Tibial nerve (tissue), 4 donors: ENCODE data around the gene DMBT1. TPM values are rescaled to one million over a fixed set of nuclear protein-coding genes. Genes with fewer than 3 reads are reported as not detected.
"Not testable (repeated sequence)": the region's sequence is repeated elsewhere in the genome, so short reads cannot be mapped to it uniquely, and the experiment has no call there.

Experiments used
- DNase-seq, 2 donors: peaks; one replicate each; pipeline ENCODE4 v3.0.0-alpha.2; 2019; ENCODE audit warnings: low spot score in 2 of 2
- H3K27ac ChIP-seq, 4 donors: fragments of 200-600 bp; sonication (generic) in 3 of 4; one replicate each; pipeline ENCODE4 v1.5.1; 2017 to 2019; ENCODE audit warnings: mild to moderate bottlenecking in 1 of 4
- H3K27me3 ChIP-seq, 2 donors: fragments of 200-600 bp; sonication (generic) in 1 of 2; one replicate each; pipeline versions ENCODE4 v1.5.1 to v1.6.0; 2017 to 2019
- H3K36me3 ChIP-seq, 3 donors: fragments of 200-600 bp; sonication (generic); one replicate each; pipeline ENCODE4 v1.5.1; 2018 to 2019
- H3K4me1 ChIP-seq, 4 donors: fragments of 200-600 bp; sonication (generic) in 3 of 4; one replicate each; pipeline ENCODE4 v1.5.1; 2017 to 2019
- H3K4me3 ChIP-seq, 4 donors: fragments of 200-600 bp; sonication (generic) in 3 of 4; one replicate each; pipeline ENCODE4 v1.5.1; 2017 to 2019; ENCODE audit warnings: mild to moderate bottlenecking in 1 of 4, moderate library complexity in 1 of 4
- H3K9me3 ChIP-seq, 4 donors: fragments of 200-600 bp; sonication (generic) in 3 of 4; one replicate each; pipeline ENCODE4 v1.5.1; 2017 to 2019
- CTCF ChIP-seq, 5 experiments: fragments of 200-600 bp in 3 of 5; fragments of 450-650 bp in 2 of 5; sonication (generic) in 3 of 5; IDR thresholded peaks; one replicate each; pipeline ENCODE4 v1.5.1; 2016 to 2019; ENCODE audit warnings: antibody characterized with exemption in 5 of 5, mild to moderate bottlenecking in 3 of 5, moderate library complexity in 2 of 5
- EP300 ChIP-seq, 2 donors: sonication (generic); formaldehyde crosslinking; IDR thresholded peaks; one replicate each; pipeline ENCODE4 v1.6.1; 2017; ENCODE audit warnings: antibody characterized with exemption in 2 of 2, mild to moderate bottlenecking in 1 of 2
- POLR2A ChIP-seq, 2 donors: fragments of 450-650 bp; IDR thresholded peaks; one replicate each; pipeline ENCODE4 v1.6.1; 2017; ENCODE audit warnings: antibody characterized with exemption in 2 of 2, mild to moderate bottlenecking in 2 of 2, moderate library complexity in 2 of 2
- WGBS, 2 donors: methylation state at CpG; one replicate each; pipeline ENCODE4 v1.1.5; 2018; 5-methylcytosine and 5-hydroxymethylcytosine counted together
- total RNA-seq, 4 donors: library from RNA; depleted of rRNA; stranded (reverse); fragments of >200 nt; gene quantifications; one replicate each; pipeline ENCODE4 v1.1.0, GENCODE V29; 2016

DMBT1 gene
- total RNA-seq, 4 donors from 2014 or later = not detected

- Histone ChIP-seq H3K27me3 (no peaks in the 10 kb centered on the region), H3K4me1 (no peaks in the 10 kb centered on the region), H3K9me3 (peaks cover 0 to 20% (median 0%) of the 10 kb centered on the region in 4 donors), H3K27ac (no peak overlapping the region), H3K4me3 (no peak overlapping the region), H3K36me3 (no peaks in the 10 kb centered on the region)
- 61 to 83% methylated on average over 3 of the region's 3 CpGs for WGBS, 2 donors
- TF ChIP-seq CTCF (IDR thresholded peaks at IDR 0.05) (no peak), POLR2A (IDR thresholded peaks at IDR 0.05) (no peak), EP300 (IDR thresholded peaks at IDR 0.05) (no peak)
- DNase-seq = no peak
These were observed 11.3 kb downstream of the DMBT1 start for GRCh38 chr10:122571892-122572291.

- Histone ChIP-seq H3K36me3 (no peaks in the 10 kb centered on the region), H3K27me3 (no peaks in the 10 kb centered on the region), H3K27ac (no peak overlapping the region), H3K9me3 (peaks cover 0 to 20% (median 0%) of the 10 kb centered on the region in 4 donors), H3K4me1 (no peaks in the 10 kb centered on the region), H3K4me3 (no peak overlapping the region)
- whole genome bisulfite sequencing, 2 donors = 64 to 66% methylated on average over 3 of the region's 3 CpGs
- TF ChIP-seq POLR2A (IDR thresholded peaks at IDR 0.05) (no peak), CTCF (IDR thresholded peaks at IDR 0.05) (no peak), EP300 (IDR thresholded peaks at IDR 0.05) (no peak)
- DNase-seq = no peak
These were observed 15.2 kb downstream of the DMBT1 start for GRCh38 chr10:122575776-122576175.

- Histone ChIP-seq H3K36me3 (no peaks in the 10 kb centered on the region), H3K4me1 (no peaks in the 10 kb centered on the region), H3K4me3 (no peak overlapping the region), H3K27me3 (no peaks in the 10 kb centered on the region), H3K27ac (no peak overlapping the region), H3K9me3 (peaks cover 0 to 20% (median 0%) of the 10 kb centered on the region in 4 donors)
- DNase-seq = no peak
- 60 to 72% methylated on average over 5 to 6 of the region's 6 CpGs for WGBS, 2 donors
- TF ChIP-seq EP300 (IDR thresholded peaks at IDR 0.05) (no peak), POLR2A (IDR thresholded peaks at IDR 0.05) (no peak), CTCF (IDR thresholded peaks at IDR 0.05) (no peak)
These were observed 15.7 kb downstream of the DMBT1 start for GRCh38 chr10:122576291-122576690.

GRCh38 chr10:122577311-122577885, 16.8 kb downstream of the DMBT1 start:
- H3K36me3 ChIP-seq = no peaks in the 10 kb centered on the region
- peaks cover 0 to 20% (median 0%) of the 10 kb centered on the region in 4 donors for H3K9me3 ChIP-seq
- no peak overlapping the region for H3K4me3 ChIP-seq
- no peaks in the 10 kb centered on the region for H3K4me1 ChIP-seq
- no peak overlapping the region for H3K27ac ChIP-seq
- WGBS, 2 donors = 82 to 90% methylated on average over 11 to 12 of the region's 12 CpGs
- no peak for TF ChIP-seq POLR2A (IDR thresholded peaks at IDR 0.05)
- no peak for TF ChIP-seq EP300 (IDR thresholded peaks at IDR 0.05)
- no peak for TF ChIP-seq CTCF (IDR thresholded peaks at IDR 0.05)
- no peaks in the 10 kb centered on the region for H3K27me3 ChIP-seq
- DNase-seq = no peak

- H3K27ac ChIP-seq, DNase-seq, H3K4me3 ChIP-seq, H3K27me3 ChIP-seq, H3K4me1 ChIP-seq, H3K9me3 ChIP-seq, H3K36me3 ChIP-seq: not testable (repeated sequence)
- WGBS, 2 donors = 77 to 84% methylated on average over 7 of the region's 7 CpGs
These were observed 25.5 kb downstream of the DMBT1 start for GRCh38 chr10:122586070-122586469.
